ENCODE measurements around the gene TRAM2.

DNA sequence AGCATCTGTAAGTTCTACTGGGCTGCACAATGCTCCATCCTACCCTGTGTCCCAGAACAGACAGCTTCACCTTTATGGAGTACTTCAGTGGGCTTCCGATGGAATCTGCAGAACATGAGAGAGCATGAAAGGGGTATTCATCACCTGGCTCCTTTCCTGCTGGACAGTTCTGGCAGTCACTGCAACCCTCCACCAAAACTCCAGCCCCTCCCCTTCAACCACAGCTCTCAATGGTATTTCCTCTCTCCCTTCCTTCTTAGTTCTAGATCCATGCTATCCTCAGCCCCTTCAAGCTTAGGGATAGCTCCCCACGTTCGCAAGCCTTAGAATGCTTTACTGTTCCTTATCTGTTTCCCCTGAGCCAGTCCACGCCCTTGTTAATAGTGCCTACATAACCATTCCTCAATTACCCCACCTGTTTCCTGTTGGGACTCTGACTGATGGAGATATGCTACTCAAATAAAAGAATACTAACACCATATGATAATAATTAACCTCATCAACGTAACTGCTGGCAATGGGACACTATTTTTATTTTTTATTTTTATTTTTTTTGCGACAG, 26.8 kb downstream of the TRAM2 start:
- TF ChIP-seq CTCF (IDR thresholded peaks at IDR 0.05) (no peak), POLR2A (IDR thresholded peaks at IDR 0.05) (no peak)

Measured in testis (tissue), 2 donors.